Kidney glomerular epithelial cell (primary cell): Measurements from ENCODE around the gene PALB2.
"Not testable (repeated sequence)": the region's sequence is repeated elsewhere in the genome, so short reads cannot be mapped to it uniquely, and the experiment has no call there.

Experiments
- DNase-seq: peaks from one replicate; lab custom pipeline; 2025; lab: John Stamatoyannopoulos, UW

The PALB2 gene

DNA sequence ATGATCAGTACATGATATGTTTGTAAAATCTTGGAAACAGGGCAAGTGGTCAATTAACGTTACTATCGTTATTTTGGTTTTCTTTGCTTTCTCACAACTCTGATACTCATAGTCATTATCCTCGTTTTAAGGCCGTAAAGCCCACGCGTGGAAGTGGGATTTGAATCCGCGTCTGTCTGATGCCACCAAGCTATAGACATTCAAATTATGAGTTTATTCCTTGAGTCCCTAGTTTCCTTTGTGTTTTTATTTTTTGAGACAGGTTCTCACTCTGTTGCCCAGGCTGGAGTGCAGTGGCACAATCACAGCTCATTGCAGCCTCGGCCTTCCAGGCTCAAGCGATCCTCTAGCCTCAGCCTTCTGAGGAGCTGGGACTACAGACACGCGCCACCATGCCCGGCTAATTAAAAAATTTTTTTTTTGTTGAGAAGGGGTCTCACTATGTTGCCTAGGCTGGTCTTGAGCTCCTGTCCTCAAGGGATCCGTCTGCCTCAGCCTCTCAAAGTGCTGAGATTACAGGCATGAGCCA is 1.2 kb upstream of the PALB2 start:
- DNase-seq: no peak

DNA sequence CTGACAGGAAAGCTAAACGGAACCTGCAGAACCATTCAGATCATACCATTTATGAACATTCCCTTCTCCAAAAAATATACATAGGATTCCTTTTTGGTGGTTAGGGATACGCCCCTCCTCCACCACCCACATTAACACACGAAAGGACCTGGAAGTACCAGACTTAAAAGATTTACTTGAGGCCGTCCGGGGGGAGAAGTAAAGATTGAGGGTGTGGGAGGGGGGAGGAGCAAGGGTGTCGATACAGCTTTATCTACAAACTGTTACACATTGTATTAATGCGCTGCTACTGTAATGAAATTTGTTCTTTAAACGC is 537 bp downstream of the PALB2 start:
- DNase-seq: no peak

DNA sequence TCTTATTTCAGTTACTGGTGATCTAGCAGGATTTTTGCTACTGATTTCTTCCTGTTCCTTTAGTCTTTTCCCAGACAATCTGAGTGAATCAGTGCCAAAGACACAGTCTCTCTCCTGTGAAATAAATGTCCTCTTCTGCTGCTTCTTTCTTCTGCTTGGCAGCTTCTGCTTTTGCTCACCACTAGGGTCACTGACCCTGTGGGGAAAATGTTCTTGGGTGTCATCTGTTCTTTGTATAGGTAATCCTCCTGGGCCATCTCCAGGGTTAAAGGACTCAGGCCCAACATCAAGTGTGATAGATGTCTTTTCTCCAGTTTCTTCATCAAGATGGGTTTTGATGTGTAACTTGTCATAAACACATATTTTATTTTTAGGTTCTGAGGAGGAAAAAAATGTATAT is 5.2 kb downstream of the PALB2 start:
- DNase-seq: no peak

DNA sequence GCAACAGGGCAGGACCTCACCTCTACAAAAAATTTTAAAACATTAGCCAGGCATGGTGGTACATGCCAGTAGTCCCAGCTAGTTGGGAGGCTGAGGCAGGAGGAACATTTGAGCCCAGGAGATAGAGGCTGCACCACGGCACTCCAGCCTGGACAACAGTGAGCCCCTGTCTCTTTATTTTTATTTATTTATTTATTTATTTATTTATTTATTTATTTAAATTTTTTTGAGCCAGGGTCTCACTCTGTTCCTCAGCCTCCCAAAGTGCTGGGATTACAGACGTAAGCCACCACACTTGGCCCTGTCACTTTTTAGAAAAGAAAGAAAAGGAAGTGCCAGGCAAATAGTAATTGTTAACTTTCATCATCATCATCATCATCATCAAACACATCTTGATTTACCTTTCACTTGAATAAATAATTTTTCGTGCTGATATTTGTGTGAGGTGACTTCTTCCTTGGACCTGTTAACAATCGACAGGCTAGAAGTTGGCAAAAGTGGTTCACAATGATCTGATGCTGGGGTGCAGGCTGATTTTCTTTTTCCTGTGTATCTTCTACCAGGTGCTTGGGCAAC is 6.6 kb downstream of the PALB2 start:
- no peak for DNase-seq

DNA sequence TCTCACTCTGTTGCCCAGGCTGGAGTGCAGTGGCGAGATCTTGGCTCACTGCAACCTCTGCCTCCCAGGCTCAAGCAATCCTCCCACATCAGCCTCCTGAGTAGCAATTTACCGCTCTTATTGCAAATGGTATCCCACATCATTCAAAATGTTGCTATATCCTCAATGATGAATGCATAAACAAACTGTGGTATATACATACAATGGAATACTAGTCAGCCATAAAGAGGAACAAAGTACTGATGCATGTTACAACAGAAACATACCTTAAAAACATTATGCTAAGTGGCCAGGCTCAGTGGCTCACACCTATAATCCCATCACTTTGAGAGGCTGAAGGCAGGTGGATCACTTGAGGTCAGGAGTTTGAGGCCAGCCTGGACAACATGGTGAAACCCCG is 9.2 kb downstream of the PALB2 start:
- not testable (repeated sequence) for DNase-seq

DNA sequence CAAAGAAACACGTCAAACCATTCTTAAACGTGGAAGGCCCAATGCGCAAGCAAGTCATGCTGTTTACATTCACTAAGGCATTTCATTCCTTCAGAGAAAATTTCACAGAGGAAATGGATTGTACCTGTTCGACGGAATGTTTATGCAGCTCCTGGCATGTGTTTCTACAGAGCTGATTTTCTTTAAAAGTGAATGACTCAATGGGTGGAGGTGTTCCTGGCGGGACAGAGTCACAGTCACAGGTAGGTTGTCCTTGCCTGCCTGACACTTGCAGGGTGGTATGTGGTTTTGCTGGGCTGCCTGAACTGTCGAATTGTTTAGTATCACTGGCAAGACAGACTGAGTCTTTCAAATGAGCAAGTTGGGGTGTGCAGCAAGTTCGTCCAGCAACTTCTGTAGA is 11.6 kb downstream of the PALB2 start:
- no peak for DNase-seq

DNA sequence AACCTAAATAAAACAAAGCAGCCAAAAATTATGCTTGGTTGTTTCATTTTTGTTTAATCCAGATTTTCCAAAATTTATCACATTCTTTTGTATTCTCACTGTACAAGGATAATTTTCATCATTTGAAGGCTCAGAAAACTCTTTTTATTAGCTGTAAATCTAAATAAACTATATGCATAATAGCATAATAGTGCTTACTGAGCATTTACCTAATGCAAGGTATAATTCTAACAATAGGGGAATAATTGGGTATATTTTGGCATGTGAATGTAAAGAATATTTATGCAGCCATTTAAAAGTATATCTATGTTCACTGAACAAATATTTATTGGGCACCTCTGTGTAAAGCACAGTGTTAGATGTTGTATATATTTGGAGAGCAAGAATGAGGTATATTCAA is 17.0 kb downstream of the PALB2 start:
- no peak for DNase-seq

DNA sequence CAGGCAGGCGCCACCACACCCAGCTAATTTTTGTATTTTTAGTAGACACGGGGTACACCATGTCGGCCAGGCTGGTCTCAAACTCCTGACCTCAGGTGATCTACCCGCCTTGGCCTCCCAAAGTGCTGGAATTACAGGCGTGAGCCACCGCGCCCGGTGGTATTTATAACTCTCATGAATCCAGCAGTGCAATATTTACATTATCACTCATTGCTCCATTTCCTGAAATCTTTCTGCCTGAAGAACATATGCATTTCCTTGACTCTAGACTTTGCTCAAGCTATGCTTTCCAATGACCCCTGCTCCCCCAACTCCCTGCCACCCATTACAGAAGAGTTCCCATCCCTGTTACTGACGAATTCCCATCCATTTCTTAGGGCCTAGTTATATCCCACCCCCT is 25.3 kb downstream of the PALB2 start:
- no peak for DNase-seq

DNA sequence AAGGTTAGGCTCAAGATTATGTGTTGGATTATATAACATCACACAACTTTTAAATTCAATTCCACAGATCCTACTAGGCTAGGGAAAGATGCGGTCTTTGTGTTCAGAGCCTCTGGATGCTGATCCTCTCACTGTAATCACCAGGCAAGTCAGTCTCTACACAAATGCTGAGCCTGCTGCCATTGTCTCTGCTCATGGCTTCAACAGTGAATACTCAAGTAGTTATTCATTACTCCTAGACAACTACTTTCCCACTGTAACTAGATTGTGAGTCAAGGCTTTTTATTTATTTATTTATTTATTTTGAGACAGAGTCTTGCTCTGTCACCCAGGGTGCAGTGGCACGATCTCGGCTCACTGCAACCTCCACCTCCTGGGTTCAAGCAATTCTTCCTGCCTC is 29.2 kb downstream of the PALB2 start:
- no peak for DNase-seq

DNA sequence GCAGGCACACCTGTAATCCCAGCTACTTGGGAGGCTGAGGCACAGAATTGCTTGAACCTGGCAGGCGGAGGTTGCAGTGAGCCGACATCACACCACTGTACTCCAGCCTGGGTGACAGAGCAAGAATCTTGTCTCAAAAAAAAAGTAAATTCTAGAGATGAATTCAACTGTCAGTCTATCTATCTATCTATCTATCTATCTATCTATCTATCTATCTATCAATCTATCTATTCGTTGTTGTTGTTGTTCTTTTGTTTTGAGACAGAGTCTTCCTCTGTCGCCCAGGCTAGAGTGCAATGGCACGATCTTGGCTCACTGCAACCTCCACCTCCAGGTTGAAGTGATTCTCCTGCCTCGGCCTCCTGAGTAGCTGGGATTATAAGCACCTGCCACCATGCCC is 30.2 kb downstream of the PALB2 start:
- not testable (repeated sequence) for DNase-seq

DNA sequence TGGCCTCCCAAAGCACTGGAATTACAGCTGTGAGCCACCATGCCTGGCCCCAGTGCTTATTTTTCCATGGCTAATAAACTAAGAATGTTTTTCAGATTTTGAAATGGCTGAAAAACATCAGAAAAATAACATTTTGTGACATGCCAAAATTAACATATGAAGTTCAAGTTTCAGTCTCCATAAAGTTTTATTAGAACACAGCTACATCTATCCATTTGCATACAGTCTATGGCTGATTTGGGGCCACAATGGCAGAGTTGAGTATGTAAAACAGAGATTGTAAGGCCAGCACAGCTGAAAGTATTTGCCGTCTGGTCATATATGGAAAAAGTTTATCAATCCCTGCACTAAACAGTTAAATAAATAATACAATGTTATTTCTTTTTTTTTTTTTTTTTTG is 31.2 kb downstream of the PALB2 start:
- no peak for DNase-seq

DNA sequence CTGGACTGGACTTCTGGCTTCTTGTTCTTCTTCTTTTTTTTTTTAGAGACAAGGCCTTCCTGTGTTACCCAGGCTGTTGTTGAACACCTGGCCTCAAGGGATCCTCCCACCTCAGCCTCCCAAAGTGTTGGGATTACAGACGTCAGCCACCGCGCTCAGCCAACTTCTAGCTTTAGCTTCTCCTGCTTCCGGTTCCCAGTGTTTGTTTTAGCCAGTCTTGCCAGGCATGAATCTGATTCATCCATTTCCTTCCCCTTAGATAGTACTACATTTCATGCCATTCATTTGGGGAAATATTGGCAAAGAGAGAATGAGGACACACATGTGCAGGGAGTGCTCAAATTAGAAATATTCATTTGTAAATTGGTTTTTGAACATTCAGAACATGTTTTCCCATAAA is 32.9 kb downstream of the PALB2 start:
- peak; percentile 39 for DNase-seq

DNA sequence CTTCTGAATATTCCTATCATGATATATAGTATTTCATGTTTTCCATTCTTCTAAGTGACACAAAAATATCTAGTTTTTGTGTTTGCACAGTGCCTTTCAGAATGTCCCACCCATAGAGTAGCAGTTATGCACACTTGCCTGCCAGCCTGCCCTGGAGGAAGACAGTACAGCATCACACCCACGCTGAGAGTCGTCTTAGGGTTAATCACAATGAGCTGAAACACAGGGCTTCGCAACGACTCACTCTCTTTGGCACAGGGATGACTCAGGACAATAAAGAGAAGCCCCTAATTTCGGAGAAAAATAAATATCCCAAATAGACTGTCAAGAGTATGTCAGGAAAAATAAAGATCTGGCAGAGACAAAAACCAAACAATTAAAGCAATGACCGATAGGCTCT is 33.4 kb downstream of the PALB2 start:
- no peak for DNase-seq

DNA sequence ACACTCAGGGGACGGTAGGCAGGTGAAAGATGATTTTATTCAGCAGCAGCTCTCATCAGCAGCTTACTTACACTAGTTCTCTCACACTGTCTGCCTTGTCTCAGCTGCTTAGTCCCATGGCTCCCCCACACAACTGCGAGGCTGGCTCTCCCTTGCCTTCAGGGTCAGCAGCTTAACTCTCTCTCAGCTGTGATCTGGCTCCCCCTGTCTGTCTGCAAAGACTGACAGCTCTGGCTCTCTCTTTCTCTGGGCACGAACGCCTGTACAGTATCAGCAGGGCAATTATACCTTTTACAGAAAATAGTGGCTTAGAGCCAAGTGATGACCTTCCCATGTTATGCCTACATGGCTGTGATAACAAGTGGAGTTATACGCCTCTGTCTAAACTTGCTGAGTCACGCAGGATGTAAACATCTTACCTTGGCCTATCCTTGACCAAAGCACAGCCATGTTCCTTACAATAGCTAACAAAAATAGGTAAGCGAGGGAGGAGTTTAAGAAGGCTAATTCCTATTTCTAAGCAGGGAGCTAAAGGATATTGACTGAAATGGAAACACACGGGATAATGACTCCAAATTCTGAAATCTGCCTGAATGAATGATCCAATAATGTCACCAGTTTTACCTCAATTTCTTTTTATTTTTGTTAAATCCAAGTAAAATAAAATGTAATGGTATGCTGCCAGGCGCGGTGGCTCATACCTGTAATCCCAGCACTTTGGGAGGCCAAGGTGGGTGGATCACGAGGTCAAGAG is 43.9 kb downstream of the PALB2 start:
- DNase-seq: no peak

DNA sequence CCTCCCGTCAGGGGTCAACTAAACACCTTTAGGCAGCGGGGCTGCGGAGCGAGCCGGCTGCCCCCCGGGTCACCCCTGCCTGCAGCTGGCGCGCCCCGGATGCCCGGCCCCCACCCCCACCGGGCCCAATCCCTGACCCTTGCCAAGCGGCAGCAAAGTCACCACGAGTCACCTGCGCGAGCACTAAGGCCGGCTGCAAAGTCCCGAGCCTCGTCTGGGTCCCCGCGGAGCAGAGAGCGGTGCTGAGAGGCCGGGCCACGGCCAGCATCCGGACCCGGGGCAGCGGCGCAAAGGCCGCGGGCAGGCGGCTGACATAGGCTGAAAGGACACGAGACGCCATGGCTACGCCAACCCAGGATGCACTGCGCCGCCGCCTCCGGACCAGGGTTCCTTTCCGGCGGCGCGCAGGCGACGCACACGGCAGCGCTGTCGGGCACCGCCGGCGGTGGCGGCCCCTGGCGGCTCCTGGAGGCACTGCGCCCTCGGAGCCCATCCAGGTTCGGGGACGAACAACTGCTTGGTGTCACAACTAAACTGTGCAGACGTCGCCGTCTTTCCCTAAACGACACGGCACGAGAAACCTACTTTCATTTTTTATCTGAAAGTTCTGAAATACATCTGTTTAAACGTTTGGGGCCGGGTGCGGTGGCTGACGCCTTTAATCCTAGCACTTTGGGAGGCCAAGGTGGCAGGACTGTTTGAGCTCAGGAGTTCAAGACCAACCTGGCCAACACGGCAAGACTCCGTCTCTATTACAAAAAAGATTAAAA is 45.0 kb downstream of the PALB2 start, which contains the start of gene NDUFAB1:
TSS of gene NDUFAB1 (minus strand) at position 366 of the 770 bp plus-strand sequence. CDS start at position 340, 26 bp downstream.
- peak; percentile 84 for DNase-seq

DNA sequence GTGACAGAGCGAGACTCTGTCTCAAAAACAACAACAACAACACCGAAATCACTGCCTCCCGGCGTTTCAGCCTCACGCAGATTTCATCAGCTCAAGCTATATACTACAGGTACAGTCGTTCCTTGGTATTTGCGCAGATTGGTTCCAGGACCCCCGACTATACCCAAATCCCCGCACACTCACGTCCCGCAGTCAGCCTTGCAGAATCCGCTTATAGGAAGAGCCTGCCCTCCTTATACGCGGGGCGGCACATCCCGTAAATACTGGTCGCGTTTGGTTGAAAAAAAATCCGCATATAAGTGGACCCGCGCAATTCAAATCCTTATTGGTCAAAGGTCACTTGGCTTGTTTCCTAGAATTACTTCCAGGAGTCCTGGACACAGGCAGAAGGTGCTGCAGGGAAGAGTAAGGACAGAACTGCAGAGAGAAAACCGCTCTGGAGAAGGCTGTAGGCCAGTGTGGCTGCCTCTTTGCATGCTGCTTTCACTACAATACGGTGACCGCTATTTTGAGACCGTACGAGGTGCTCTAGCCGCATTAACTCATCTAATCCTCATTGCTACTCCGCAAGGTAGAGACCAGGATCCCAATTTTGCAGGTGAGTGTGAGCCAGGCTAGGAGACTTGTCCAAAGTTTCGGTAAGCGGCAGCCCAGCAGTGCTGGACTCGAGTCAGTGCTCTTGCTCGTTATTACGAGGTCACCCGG is 45.7 kb downstream of the PALB2 start:
- no peak for DNase-seq

DNA sequence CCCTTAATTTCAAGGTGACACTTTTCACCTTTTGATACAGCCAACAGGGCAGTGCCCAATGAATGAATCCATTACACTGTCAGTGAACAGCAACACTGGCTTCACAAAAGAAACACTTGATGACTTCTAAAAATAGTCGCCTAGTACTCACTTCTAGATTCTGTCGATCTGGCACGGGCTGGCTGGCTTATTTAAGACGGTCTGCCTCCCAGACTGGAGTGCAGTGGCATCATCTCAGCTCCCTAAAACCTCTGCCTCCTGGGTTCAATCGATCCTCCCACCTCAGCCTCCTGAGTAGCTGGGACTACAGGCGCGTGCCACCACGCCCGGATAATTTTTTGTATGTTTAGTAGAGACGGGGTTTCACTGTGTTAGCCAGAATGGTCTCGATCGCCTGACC is 46.9 kb downstream of the PALB2 start:
- no peak for DNase-seq

DNA sequence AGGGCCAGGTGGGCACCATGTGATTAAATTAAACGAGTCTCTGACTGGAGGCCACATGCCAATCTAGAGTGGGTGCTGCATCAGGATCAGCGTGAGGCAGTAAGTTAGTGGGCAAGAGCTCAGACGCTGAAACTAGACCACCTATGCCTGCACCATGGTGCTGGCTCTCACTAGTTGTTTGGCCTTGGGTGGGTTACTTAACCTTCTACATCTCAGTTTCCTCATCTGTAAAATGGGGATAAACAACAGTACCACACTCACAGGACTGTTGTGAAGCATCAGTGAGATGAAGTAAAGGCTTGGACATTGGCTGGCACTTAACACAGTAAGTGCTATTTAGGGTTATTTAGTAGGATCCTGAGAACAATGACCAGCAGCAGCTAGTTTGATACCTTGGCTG is 50.9 kb downstream of the PALB2 start:
- DNase-seq: no peak

DNA sequence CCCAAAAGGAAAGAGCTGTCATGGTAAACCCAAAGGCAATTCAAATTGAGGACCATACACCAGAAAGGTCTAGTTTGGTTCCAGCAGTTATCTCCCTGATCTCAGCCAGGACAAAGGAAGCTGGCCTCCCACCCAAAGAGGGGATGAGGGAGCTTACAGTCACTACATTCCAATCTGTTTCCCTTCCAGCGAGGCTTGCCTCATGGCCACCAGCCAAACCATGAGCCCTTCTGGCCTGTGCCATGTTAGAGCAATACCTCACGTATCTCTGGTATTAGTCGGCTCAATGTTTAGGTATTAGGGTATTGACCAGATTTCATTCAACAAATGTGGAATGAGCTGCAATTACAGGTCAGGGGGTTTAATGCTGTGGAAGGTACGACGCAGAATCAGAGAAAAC is 53.4 kb downstream of the PALB2 start:
- DNase-seq: no peak

DNA sequence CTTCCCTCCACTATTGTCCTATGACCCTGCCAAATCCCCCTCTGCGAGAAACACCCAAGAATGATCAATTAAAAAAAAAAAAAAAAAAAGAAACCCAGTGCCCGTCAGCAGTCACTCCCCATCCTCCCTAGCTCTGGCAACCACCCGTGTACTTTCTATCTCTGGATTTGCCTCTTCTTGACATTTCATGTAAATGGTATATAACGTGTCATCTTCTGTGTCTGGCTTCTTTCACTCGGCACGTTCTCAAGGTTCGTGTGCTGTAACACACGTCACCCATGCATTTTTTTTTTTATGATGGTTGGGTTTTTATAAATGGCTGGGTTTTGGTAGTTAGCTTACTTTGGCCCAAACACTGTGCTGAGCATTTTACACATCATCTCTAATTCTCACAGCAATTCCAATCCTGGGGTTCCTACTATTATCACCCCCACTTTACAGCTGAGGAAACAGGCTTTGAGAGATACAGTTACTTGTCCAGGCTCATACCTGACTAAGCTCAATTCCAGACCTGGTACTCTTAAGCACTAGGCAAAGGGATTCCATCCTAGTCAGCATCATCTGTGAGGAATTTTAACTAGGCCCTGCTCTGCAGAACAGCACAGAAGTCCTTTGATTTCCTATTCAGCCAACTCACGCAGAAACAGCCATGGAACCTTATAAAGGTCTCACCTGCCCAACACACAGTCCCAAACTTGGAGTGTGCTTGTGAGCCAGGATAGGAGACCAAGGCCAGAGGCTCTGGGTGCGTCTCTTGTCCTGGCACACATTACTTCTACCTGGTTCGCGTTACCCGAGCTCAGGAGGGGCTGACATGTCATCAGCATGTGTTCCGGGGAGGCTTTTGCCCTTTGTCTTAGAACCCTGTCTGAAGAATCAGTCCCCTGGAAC is 56.7 kb downstream of the PALB2 start:
- no peak for DNase-seq

DNA sequence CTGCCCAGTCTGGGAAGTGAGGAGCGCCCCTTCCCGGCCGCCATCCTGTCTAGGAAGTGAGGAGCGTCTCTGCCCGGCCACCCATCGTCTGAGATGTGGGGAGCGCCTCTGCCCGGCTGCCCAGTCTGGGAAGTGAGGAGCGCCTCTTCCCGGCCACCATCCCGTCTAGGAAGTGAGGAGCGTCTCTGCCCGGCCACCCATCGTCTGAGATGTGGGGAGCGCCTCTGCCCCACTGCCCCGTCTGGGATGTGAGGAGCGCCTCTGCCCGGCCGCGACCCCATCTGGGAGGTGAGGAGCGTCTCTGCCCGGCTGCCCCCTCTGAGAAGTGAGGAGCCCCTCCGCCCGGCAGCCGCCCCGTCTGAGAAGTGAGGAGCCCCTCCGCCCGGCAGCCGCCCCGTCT is 57.8 kb downstream of the PALB2 start:
- not testable (repeated sequence) for DNase-seq
